HEK293T (cell line): Measurements from ENCODE around the gene C10orf105.

Source experiments
- BHLHE40 ChIP-seq: fragments of 450-650 bp; IDR thresholded peaks from 2 replicates; pipeline ENCODE4 v1.6.1; 2016; ENCODE audit warnings: mild to moderate bottlenecking, moderate library complexity, borderline replicate concordance
- CTBP1 ChIP-seq: fragments of 450-650 bp; IDR thresholded peaks from 2 replicates; pipeline ENCODE4 v1.6.1; 2016; ENCODE audit warnings: borderline replicate concordance
- ELF4 ChIP-seq: fragments of 450-650 bp; IDR thresholded peaks from 2 replicates; pipeline ENCODE4 v1.6.1; 2017; ENCODE audit warnings: antibody characterized with exemption
- FOXA1 ChIP-seq: fragments of 450-650 bp; IDR thresholded peaks from 2 replicates; pipeline ENCODE4 v1.6.1; 2016; ENCODE audit warnings: mild to moderate bottlenecking
- FOXM1 ChIP-seq: fragments of 450-650 bp; IDR thresholded peaks from 2 replicates; pipeline ENCODE4 v1.6.1; 2017; ENCODE audit warnings: mild to moderate bottlenecking, borderline replicate concordance
- HDGF ChIP-seq: fragments of 450-650 bp; IDR thresholded peaks from 2 replicates; pipeline ENCODE4 v1.6.1; 2017; ENCODE audit warnings: antibody characterized with exemption, borderline replicate concordance
- LEF1 ChIP-seq: fragments of 450-650 bp; IDR thresholded peaks from 2 replicates; pipeline ENCODE4 v1.6.1; 2017; ENCODE audit warnings: mild to moderate bottlenecking, borderline replicate concordance
- SP1 ChIP-seq: fragments of 450-650 bp; IDR thresholded peaks from 2 replicates; pipeline ENCODE4 v1.6.1; 2017
- SUZ12 ChIP-seq: fragments of 450-650 bp; IDR thresholded peaks from 2 replicates; pipeline ENCODE4 v1.6.1; 2016; ENCODE audit warnings: mild to moderate bottlenecking
- TARDBP ChIP-seq: fragments of 450-650 bp; IDR thresholded peaks from 2 replicates; pipeline ENCODE4 v1.6.1; 2016
- TF ChIP-seq, protein P1 (sequence below): fragments of 450-650 bp; IDR thresholded peaks from 2 replicates; pipeline ENCODE4 v1.6.1; 2016

DNA sequence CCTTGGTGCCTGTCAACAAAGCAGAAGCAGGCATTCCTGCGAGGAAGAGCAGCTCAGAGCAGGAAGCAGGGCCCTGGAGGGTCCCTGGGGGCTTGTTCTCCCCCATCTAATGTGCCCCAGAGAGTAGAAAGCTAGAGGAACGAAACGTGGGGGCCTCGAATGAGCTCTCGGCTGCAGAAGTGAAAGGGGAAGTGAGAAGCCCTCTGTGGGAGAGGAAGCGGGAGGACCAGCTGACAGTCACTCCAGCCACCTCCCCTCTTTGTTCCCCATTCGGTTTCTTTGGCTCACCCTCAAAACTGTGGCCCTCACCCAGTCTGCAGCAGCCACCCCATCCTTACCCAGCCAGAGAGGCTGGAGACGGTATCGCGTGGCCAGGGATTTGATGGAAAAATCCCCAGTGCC lies 25.0 kb downstream of the C10orf105 start:
- TF ChIP-seq, protein P1, sequence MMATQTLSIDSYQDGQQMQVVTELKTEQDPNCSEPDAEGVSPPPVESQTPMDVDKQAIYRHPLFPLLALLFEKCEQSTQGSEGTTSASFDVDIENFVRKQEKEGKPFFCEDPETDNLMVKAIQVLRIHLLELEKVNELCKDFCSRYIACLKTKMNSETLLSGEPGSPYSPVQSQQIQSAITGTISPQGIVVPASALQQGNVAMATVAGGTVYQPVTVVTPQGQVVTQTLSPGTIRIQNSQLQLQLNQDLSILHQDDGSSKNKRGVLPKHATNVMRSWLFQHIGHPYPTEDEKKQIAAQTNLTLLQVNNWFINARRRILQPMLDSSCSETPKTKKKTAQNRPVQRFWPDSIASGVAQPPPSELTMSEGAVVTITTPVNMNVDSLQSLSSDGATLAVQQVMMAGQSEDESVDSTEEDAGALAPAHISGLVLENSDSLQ: no peak
- TF ChIP-seq FOXM1 (no peak), SP1 (no peak), ELF4 (no peak), CTBP1 (no peak), HDGF (no peak), SUZ12 (no peak), FOXA1 (no peak), TARDBP (no peak), BHLHE40 (no peak), LEF1 (no peak)
